ENCODE measurements around the gene PMM2.

The PMM2 gene

DNA sequence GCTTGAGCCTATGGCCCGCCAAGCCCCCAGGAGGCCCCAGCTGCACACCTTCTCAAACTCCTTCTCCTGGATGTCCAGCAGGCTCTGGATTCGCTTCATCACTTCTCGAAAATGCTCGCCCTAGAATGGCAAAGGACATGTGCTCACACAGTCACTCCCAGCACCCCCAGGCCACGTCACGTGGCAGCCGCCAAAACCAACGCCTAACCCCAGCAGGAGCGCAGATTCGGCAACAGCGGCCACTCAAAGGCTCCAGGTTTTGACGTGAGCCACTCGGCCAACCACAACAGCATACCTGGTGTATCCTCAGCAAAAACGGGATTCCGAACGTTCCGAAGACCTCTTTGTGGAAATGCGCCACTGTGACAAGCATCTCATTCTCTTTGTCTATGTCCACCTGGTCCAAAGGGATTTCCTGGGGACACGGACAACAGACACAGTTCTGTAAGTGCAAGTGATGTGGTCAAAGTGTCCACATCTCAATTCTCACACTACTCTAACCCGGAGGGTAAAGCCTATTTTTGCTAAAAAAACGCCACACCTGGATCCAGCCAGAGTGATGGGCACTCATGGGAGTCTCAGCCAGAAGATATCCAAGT, 97.2 kb downstream of the PMM2 start:
- Histone ChIP-seq H3K27ac (no peak overlapping the region), H3K27me3 (no peaks in the 10 kb centered on the region), H3K9me3 (no peaks in the 10 kb centered on the region), H3K4me1 (no peaks in the 10 kb centered on the region), H3K4me3 (no peak overlapping the region), H3K36me3 (peaks cover 82 to 100% (median 88%) of the 10 kb centered on the region in 3 donors)
- intact Hi-C loops (cut with DNase I; ENCODE audit: low total_unique reads): no loop called here
- TF ChIP-seq, protein P1, sequence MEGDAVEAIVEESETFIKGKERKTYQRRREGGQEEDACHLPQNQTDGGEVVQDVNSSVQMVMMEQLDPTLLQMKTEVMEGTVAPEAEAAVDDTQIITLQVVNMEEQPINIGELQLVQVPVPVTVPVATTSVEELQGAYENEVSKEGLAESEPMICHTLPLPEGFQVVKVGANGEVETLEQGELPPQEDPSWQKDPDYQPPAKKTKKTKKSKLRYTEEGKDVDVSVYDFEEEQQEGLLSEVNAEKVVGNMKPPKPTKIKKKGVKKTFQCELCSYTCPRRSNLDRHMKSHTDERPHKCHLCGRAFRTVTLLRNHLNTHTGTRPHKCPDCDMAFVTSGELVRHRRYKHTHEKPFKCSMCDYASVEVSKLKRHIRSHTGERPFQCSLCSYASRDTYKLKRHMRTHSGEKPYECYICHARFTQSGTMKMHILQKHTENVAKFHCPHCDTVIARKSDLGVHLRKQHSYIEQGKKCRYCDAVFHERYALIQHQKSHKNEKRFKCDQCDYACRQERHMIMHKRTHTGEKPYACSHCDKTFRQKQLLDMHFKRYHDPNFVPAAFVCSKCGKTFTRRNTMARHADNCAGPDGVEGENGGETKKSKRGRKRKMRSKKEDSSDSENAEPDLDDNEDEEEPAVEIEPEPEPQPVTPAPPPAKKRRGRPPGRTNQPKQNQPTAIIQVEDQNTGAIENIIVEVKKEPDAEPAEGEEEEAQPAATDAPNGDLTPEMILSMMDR (IDR thresholded peaks at IDR 0.05): no peak
- peak in 1 of 2 donors; percentile 55 for DNase-seq

DNA sequence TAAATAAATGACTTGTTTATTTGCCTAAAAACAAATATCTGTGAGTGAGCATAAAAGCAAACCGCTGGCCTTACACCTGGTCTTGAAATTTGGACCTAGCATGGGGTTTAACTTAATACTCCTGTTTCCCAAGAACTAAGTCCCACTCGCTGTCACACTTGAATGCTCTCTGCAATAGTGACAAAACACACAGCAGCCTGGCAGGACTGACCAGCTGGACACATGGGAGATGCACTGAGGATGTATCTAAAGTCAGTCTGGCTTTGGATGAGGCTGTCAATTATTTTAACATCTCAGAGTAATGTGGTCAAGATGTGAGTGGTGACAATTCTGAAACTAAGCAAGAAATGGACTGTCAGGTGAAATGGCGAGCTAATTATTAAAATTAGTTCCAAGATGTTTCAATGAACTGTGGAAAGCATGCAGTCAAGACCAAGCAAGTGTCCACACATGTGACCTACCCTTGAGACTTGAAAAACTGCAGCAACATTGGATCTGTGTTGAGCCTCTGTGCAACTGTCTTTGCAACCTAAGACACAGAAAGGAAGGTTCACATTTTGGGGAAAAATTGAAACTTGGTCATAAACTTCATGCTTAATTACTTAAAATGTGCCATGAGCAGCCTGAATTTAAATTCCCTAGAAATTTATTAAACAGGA, 101.2 kb downstream of the PMM2 start:
- TF ChIP-seq, protein P1 (IDR thresholded peaks at IDR 0.05): no peak
- intact Hi-C loops (cut with DNase I; ENCODE audit: low total_unique reads): no loop called here

More for the DNA sequence above, 101.2 kb downstream of the PMM2 start:
- Histone ChIP-seq H3K27me3 (no peaks in the 10 kb centered on the region), H3K9me3 (no peaks in the 10 kb centered on the region), H3K4me3 (no peak overlapping the region), H3K4me1 (no peaks in the 10 kb centered on the region), H3K36me3 (peaks cover 97 to 100% (median 99%) of the 10 kb centered on the region in 3 donors), H3K27ac (no peak overlapping the region)
- DNase-seq: no peak
